Measurements from ENCODE around the gene PDGFRA.

- TF ChIP-seq CTCF (IDR thresholded peaks at IDR 0.05) (no peak), EP300 (IDR thresholded peaks at IDR 0.05) (no peak)
These were observed 60.2 kb downstream of the PDGFRA start for GRCh38 chr4:54289316-54289715.
